NCI-H1048 (cell line): ENCODE results near the gene MYO5A.
A peak's percentile ranks its signal among the peaks of the same experiment; 100 is the strongest.
"Not testable (repeated sequence)": the region's sequence is repeated elsewhere in the genome, so short reads cannot be mapped to it uniquely, and the experiment has no call there.

ENCODE experiments used
- DNase-seq: peaks from one replicate; lab custom pipeline; 2025; lab: John Stamatoyannopoulos, UW

Gene MYO5A

DNA sequence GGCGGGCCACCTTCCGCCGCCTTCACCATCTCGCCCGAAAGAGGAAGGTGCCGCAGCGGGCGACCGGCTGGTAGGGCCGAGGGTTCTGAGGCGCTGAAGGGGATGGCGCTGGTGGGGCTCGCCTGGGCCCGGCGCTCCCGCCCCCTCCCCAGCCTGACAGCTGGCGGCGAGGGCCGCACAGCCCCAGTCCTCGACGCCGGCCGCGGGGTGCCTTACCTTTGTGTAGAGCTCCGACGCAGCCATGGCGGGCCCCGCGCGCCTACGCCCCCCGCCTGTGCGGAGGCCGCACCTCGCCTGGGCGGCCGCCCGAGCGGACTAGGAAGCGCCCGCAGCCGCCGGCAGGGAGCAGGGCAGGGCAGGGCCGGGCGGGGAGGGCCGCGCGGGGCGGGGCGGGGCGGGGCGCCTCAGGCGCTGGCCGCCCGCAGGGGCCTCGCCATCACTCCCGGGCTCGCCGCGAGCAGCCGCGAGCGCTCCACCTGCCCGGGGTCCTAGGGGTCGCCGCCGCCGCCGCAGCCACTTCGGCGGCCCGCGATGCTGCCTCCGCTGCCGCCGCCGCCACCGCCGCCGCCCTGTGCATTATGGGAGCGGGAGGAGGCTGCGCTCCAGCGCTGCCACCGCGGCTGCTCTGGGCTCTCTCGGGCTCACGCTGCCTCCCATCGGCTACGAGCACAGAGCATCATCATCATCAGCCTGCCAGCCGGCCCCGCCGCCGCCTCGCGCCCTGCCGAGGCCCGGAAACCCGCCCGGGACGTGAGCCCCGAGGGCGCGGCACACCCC, at the start of gene MYO5A:
Gene MYO5A (minus strand): TSS at position 317 of the 777 bp plus-strand sequence. CDS start 74 bp downstream, at position 243.
- peak; percentile 11 for DNase-seq

DNA sequence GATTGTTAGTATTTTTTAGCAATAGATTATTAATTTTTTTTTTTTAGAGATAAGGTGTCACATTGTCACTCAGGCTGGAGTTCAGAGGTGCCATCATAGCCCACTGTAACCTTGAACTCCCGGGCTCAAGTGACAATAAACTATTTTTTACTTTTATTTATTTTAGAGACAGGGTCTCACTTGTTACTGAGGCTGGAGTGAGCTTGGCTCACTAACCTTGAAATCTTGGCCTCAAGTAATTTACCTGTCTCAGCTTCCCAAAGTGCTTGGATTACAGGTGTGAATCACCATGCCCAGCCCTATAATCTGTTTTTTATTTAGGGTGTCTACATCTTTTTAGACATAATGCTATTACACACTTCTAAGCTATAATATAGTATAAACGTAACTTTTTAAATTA, 48.0 kb upstream of the MYO5A start:
- DNase-seq = no peak

DNA sequence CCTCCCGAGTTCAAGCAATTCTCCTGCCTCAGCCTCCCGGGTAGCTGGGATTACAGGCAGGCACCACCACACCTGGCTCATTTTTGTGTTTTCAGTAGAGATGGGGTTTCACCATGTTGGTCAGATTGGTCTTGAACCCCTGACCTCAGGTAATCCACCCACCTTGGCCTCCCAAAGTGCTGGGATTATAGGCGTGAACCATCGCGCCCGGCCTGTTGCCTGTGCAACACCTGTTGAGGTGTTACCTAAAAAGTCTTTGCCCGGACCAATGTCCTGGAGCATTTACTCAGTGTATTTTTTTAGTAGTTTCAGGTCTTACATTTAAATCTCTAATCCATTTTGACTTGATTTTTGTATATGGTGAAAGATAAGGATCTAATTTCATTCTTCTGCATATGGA, 46.9 kb upstream of the MYO5A start:
- DNase-seq = not testable (repeated sequence)

DNA sequence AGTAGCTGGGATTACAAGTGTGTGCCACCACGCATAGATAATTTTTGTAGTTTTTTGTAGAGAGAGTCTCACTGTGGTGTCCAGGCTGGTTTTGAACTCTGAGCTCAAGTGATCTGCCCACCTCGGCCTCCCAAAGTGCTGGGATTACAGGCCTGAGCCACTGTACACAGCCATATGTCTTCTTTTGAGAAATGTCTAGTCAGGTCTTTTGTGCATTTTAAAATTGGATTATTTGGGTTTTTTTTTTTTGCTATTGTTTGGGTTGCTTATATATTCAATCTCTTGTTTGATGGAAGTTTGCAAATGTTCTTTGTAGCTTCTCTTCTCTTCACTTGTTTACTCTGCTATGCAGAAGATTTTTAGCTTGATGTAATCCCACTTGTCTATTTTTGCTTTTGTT, 46.4 kb upstream of the MYO5A start:
- no peak for DNase-seq

DNA sequence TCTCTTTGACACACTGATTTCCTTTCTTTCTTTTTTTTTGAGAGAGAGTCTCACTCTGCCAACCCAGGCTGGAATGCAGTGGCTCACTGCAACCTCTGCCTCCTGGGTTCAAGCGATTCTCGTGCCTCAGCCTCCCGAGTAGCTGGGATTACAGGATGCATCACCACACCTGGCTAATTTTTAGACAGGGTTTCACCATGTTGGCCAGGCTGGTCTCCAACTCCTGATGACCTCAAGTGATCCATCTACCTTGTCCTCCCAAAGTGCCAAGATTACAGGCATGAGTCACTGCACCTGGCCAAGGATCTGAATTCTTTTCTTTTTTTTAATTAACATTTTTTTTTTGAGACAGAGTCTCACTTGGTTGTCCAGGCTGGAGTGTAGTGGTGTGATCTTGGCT, 45.9 kb upstream of the MYO5A start:
- DNase-seq = not testable (repeated sequence)

DNA sequence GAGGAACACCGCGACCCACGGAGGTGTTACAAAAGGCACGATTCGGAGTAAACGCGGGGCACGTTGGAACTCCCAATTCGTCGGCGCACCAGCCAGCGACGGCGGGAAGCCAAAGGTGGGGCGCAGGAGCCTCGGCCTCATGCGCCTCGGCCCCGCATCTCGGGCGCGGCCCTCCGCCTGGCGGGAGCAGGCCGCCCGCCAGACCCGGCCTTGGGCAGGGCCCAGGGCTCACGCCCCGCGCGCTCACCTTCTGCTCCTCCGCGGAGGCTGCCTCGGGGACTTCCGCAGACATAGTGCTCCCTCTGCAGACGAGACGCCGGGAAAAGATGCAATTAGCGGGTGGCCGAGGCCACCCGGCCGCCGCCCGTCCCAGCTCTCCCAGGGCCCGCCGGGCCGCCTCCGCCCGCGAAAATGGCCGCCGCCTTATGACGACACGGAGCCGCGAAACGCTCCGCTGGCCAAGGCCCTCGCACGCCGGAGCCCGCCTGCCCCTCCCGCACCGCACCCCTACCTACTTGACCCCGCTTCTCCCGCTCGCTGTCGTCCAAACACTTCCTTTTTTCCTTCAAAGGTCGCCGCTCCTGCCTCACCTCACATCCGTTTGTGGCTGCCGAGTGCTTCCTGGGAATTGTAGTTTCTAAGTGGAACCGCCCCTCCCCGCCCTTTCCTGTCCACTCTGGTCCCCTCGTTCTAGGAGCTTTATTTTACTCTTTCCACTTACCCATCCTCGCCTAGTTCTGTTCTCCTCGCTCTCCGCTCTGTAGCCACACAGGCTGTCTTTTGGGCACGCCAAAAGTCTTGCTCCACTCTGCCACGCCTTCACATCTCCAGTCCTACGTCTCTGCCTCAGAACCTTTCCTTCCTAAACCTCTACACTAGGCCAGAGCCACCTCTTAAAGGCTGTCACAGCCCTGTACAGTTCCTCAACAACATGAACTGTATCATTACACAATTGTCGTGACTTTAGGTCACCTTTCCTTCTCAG, 40.2 kb upstream of the MYO5A start, which contains the start of gene ARPP19:
Gene ARPP19 (minus strand): TSS at position 430 of the 985 bp plus-strand sequence. CDS start 138 bp downstream, at position 292.
- DNase-seq = peak; percentile 65

DNA sequence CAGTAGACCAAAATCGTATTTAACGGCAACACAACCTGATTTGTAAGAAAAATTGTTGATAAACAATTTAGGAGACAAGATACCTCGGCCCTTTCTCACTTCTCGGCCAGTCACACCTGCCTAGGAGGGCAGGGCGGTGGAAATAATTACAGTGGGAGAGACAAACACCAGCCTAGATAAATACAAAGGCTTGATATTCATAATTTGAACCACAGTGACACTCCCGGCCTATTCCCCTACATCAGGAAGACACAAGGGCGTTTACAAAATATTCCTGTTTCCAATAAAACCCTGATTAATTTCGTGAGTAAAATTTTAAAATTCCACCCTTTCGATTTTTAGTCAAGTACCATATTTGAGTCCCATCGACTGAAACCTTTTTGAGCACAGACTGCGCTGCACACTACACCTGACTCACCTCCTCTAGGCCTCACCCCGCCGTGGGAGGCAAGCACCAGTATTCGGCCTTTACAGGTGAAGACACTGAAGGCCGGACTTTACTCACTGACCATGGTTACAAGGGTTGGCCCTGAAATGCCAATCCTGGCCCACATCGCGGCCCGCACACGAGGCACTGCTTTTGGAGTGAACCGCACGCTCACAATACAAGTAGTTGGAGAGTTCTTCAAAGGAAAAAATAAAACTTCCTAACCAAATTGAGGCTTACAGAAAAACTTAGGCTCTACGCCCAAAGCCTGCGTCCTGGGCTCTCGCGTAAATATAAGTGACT, 39.4 kb upstream of the MYO5A start:
- DNase-seq = no peak

DNA sequence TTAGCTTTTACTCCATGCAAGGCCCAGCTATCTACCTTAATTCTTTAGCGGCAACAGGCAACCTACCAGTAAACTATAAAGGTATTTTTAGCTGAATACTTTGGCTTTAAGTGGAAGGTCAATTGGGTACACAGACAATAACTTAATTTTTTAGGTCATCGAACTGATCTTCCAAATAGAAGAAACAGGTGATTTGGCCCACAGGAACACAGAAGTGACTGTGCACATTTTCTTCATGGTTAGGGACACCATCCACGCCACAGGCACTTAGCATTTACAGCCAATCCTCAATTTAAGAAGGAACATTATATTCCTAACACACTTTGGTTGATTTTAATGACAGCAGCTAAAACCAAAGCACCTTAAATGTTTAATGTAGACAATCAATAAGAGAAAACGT, 38.2 kb upstream of the MYO5A start:
- no peak for DNase-seq

DNA sequence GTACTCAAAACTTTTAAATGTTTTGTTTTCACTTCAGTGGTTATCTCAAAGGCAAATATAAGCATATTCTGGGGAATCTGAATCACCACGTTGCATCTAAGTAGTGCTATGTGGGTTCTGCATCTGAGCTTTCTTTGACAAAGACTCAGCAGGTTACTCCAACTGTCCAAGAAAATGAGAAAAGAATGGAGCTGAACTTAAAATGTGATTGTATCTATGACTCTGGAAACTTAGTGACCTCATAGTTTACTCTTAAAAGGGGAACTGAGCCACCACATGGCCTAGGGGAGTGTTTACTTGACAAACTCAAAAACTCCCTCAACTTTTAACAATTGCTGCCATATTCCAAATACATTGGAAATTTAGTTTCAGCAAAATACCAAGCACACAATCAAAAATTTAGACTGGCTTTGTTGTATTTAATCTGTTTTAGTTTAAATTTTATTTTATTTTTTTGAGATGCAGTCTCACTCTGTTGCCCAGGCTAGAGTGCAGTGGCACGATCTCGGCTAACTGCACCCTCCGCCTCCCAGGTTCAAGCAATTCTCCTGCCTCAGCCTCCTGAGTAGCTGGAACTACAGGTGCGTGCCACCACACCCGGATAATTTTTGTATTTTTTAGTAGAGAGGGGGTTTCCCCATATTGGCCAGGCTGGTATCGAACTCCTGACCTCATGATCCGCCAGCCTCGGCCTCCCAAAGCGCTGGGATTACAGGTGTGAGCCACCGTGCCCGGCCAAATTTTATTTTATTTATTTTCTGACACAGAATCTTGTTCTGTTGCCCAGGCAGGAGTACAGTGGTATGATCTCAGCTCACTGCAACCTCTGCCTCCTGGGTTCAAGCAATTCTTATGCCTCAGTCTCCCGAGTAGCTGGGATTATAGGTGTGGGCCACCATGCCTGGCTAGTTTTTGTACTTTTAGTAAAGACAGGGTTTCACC, 37.0 kb upstream of the MYO5A start:
- not testable (repeated sequence) for DNase-seq

DNA sequence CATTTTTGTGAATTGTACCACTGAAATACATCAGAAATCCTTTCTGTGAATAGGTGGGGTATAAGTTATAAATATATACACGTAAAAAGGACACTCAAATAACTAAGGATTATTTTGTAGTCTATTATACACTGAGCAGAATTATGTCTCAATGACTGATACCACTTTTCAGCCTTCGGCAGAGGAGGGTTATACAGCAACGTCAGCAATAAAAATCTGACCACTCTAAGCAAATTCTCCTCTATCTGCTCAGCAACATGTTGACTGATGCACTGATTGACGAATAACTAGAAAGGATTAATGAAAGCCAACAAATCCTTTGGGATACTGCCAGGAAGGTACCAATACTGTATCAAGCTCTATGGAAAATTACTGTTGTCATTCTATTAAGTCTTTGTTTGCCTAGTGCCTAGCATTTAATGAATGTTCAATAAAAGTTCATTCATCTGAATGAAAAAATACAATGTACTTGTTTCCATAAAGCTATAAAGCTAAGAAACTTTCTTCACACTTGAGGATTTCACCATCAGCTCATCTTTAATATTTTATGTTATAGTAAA, 34.9 kb upstream of the MYO5A start:
- DNase-seq = no peak

DNA sequence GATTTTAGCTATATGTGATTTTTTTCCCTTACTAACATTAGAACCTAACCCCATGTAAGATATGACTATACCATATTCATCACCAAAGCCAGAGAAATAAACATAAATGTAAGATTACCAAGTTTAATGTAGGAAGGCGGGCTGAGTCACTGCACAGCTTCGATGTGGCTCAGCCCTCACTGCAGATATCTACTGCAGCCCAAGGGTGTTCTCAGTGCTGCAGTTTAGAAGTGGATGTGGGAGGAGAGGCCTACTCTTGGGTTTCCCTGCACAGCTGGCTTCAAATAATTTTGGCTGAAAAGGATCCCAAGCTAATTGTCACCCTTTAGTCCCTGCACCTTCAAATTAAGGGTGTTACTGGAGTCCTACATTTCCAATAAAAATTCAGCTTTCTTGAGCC, 30.9 kb upstream of the MYO5A start:
- DNase-seq = no peak

DNA sequence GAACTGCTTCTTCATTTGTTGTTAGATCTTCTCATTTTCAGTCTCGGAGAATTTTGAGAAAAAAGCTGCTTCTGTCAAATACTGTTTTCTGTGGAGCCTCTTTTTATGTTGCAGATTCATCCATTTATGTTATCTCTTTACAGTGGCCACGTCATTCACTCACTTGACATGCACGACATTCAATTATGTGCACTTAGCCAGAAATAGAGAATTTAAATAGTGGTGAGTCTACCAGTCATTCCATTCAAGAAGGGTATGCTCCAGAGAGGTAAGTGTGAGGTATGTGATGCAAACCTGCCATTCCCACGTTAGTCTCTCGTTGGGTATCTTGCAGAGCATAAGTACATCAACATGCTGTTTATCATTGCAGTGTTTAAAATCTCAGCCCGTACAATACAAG, 30.3 kb upstream of the MYO5A start:
- no peak for DNase-seq

DNA sequence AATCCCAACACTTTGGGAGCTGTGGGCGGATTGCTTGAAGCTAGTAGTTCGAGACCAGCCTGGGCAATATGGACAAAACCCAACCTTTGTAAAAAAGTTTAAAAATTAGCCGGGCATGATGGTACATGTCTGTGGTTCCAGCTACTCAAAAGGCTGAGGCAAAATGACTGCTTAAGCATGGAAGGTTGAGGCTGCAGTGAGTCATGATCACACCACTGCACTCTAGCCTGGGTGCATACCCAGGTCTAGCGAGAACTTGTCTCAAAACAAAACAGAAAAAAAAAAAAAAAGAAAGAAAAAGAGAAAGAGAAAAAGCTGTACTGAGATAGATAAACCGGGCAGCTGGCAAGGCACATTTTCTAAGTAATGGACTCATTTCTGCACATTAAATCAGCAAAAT, 29.5 kb upstream of the MYO5A start:
- DNase-seq = no peak

DNA sequence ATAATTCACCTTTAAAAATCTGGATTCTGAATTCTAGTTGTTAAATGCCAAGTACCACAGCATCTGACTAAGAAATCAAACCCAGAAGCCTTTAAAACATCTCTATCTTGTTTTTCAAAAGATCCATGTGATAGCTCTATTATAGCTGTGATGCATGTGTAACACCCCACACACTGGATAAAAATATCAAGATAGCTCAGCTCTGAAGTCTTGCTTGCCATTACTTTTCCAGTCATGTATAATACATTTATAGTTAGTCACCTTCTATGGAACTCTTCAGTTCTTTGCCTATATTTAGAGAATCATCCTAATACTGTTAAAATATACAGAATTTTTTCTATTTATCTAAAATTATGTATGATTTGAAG, 28.6 kb upstream of the MYO5A start:
- DNase-seq = no peak

DNA sequence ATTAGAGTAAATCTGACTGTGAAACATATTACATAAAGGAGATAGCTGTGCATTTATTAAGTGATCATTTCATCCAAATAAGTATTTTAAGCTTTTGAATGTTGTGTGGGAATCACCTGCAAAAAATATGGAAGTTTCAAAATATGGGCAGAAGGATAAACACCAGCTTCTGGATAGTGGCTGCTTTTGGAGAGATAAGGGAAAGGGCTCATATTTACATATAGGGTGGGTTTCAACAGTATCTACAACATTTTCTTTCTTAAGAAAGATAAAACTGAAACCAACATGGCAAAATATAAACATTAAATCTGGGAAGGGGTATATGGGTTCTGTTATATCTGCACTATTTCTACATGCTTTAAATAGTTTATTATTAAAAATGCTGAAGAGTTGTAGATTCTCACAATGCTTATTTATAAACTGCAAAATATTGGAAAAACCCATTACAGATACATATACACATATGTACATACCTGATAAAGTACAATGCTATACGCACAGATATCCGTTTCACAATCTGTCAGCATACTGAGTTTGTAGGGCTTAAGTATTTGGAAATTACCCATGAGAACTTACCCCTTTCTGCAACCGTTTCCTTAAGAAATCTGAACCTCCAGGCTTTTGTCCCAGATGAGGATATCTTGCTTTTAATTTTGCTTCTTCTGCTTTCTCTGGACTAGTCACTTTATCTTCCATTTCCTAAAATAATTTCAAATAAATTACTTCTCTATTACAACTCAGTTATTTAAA, 28.0 kb upstream of the MYO5A start:
- no peak for DNase-seq

DNA sequence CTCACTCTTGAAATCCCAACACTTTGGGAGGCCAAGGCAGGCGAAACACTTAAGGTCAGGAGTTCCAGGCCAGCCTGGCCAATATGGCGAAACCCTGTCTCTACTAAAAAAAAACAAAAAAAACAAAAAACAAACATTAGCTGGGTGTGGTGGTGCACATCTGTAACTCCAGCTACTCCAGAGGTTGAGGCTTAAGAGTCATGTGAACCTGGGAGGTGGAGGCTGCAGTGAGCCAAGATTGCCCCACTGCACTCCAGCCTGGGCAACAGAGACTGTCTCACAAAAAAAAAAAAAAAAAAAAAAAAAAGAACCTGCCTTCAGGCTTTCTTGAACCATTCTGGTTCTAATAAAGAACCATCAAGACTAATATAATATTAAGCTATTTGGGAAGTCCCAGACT, 23.6 kb upstream of the MYO5A start:
- no peak for DNase-seq

DNA sequence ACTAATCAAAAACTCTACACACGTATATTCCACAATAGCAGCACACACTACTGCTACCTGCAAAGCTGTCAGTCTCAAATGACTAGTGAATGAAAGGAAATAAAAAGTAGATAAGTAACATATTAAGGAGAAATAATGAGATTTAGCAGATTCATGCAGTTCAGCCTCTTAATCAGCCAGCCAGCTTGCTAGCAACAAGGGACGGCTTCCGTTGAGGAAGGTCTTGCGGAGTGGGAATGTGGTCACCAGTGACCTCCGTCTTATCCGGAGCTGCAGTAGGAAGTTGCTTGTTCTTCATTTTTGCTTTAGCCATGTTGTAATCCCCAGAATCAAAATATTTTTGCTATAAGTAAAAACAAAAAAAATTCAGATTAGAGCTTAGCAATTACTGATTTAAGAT, 23.1 kb upstream of the MYO5A start:
- DNase-seq = no peak

DNA sequence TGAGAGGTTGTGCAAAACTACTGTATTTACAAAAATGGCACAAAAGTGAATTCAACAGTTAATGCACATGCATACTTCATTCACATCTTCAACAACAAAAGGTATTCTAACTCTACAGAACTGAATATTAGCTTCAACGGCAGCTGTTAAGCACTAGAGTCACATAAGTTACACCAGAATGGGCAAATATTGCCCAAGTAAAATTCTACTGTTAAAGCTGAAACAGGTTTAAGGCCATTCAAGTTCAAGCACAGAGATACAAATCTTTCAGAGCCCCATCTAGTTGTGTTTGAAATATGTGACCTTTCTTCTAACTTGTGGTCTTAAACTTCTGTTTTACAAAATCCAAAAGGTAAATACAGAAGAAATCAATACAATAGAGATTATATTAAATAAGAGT, 22.5 kb upstream of the MYO5A start:
- DNase-seq = not testable (repeated sequence)

DNA sequence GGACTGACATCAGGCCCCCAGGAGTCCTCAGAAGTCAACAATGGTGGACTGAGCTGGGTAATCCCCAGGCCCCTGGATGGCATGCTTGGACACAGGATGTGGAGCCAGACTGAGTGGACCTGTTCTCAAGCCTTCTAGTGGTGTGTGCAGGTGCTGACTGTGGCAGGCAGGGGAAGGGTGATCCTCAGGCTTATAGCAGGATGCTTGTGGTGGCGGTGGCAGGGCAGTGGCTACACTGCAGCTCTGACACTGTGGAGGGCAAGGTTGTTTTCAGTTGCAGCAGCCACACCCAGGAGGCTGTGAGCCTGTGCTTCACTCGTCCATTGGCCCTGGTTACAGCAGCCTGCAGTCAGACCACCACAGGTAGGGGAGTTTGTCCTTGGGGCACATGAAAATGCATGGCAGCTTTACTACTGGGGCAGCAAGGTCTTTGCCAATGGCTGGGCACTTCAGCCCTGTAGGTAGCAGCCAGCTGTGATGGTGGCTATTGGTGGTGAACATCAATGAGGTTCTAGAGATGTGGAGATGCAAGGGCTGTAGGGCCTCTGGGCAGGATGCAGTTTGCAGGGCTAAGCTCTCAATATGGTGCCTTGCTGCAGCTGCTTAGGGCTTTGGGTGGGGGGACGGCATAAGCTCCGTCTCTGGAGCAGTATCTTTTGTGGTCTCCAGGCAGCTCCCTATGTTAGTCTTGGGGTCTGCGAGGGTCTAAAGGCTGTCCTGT, 17.5 kb upstream of the MYO5A start:
- no peak for DNase-seq
